ENCODE data around the gene AGER. TPM values are rescaled to one million over a fixed set of nuclear protein-coding genes. Genes with fewer than 3 reads are reported as not detected.
"Not testable (repeated sequence)": the region's sequence is repeated elsewhere in the genome, so short reads cannot be mapped to it uniquely, and the experiment has no call there.

AGER gene
- polyA plus RNA-seq, 1 donor: 6.7 TPM

GRCh38 chr6:32198866-32199265 lies 14.8 kb upstream of the AGER start:
- no peak for DNase-seq

GRCh38 chr6:32198345-32198696 lies 14.3 kb upstream of the AGER start:
- no peak for DNase-seq

- peak; percentile 51 for DNase-seq
Observed at GRCh38 chr6:32196682-32197616, 12.9 kb upstream of the AGER start.

- DNase-seq: peak; percentile 90
Observed at GRCh38 chr6:32195902-32196681, 12.0 kb upstream of the AGER start.

- DNase-seq: peak; percentile 100
Observed at GRCh38 chr6:32195652-32195901, 11.5 kb upstream of the AGER start.

GRCh38 chr6:32194825-32195651 lies 11.0 kb upstream of the AGER start:
- no peak for DNase-seq

GRCh38 chr6:32194388-32194787 lies 10.3 kb upstream of the AGER start:
- DNase-seq: no peak

GRCh38 chr6:32193096-32193495 lies 9.0 kb upstream of the AGER start:
- not testable (repeated sequence) for DNase-seq

GRCh38 chr6:32192608-32193039 lies 8.6 kb upstream of the AGER start, which contains the start of gene GPSM3:
Gene GPSM3, minus strand, starts transcription at chr6:32192643. Its CDS starts 130 bp downstream, at chr6:32192513.
- DNase-seq: no peak

- DNase-seq: no peak
Observed at GRCh38 chr6:32191696-32192607, 7.9 kb upstream of the AGER start.

GRCh38 chr6:32190911-32191677 lies 7.0 kb upstream of the AGER start:
- DNase-seq: no peak

- DNase-seq: peak; percentile 94
Observed at GRCh38 chr6:32190054-32190851, 6.2 kb upstream of the AGER start, which contains the start of gene PBX2. Gene PBX2, minus strand, starts transcription at chr6:32190202. Its CDS starts 287 bp downstream, at chr6:32189915.

- no peak for DNase-seq
Observed at GRCh38 chr6:32189742-32190053, 5.6 kb upstream of the AGER start.

GRCh38 chr6:32189069-32189741 lies 5.2 kb upstream of the AGER start:
- DNase-seq: no peak

- DNase-seq: no peak
Observed at GRCh38 chr6:32188381-32189068, 4.5 kb upstream of the AGER start.

GRCh38 chr6:32187725-32188380 lies 3.8 kb upstream of the AGER start:
- DNase-seq: not testable (repeated sequence)

GRCh38 chr6:32187009-32187709 lies 3.1 kb upstream of the AGER start:
- no peak for DNase-seq
